Measurements from ENCODE around the gene NCKIPSD. TPM values are rescaled to one million over a fixed set of nuclear protein-coding genes. Genes with fewer than 3 reads are reported as not detected.

The NCKIPSD gene
- total RNA-seq, 1 donor from 2014 or later, result 18.3 TPM

- no peak overlapping the region for H3K4me3 ChIP-seq
- no peaks in the 10 kb centered on the region for H3K27me3 ChIP-seq
- TF ChIP-seq, protein P1, sequence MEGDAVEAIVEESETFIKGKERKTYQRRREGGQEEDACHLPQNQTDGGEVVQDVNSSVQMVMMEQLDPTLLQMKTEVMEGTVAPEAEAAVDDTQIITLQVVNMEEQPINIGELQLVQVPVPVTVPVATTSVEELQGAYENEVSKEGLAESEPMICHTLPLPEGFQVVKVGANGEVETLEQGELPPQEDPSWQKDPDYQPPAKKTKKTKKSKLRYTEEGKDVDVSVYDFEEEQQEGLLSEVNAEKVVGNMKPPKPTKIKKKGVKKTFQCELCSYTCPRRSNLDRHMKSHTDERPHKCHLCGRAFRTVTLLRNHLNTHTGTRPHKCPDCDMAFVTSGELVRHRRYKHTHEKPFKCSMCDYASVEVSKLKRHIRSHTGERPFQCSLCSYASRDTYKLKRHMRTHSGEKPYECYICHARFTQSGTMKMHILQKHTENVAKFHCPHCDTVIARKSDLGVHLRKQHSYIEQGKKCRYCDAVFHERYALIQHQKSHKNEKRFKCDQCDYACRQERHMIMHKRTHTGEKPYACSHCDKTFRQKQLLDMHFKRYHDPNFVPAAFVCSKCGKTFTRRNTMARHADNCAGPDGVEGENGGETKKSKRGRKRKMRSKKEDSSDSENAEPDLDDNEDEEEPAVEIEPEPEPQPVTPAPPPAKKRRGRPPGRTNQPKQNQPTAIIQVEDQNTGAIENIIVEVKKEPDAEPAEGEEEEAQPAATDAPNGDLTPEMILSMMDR (IDR thresholded peaks at IDR 0.05), result no peak
- ATAC-seq, result no peak
- H3K27ac ChIP-seq, result peak overlapping the region; percentile 4
- H3K4me1 ChIP-seq, result peaks cover 37% of the 10 kb centered on the region
- H3K36me3 ChIP-seq, result peaks cover 49% of the 10 kb centered on the region
- no peaks in the 10 kb centered on the region for H3K9me3 ChIP-seq
- no peak for DNase-seq
- intact Hi-C loops (cut with DNase I), result no loop called here
Measured at GRCh38 chr3:48708481-48708889, 22.8 kb upstream of the NCKIPSD start.

GRCh38 chr3:48707157-48707556, 21.4 kb upstream of the NCKIPSD start:
- Histone ChIP-seq H3K4me3 (no peak overlapping the region), H3K36me3 (peaks cover 42% of the 10 kb centered on the region), H3K27ac (peak overlapping the region; percentile 21), H3K4me1 (peaks cover 38% of the 10 kb centered on the region), H3K27me3 (no peaks in the 10 kb centered on the region), H3K9me3 (no peaks in the 10 kb centered on the region)
- TF ChIP-seq, protein P1 (IDR thresholded peaks at IDR 0.05), result no peak
- DNase-seq (no peak), ATAC-seq (no peak)
- intact Hi-C loops (cut with DNase I), result no loop called here

DNA sequence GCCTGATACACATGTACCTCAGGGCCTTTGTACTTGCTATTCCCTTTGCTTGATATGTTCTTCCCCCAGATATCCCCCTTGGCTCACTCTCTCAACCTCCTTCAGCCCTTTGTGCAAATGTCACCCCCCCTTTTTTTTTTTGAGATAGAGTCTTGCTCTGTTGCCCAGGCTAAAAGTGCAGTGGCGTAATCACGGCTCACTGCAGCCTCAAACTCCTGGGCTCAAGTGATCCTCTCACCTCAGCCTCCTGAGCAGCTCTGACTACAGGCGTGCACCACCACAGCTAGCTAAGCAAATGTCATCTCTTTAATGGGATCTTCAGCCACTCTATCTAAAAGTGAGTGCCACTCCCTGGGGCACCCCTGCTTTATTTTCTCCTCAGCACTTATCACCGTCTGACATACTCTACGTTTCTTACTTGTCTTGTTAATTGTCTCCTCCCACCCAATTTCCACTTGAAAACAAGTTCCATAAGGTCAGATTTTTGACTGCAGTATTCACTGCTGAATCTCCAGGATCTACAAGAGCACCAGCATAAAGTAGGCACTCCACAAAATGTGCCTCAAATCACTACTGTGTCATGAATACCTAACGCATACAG, 16.7 kb upstream of the NCKIPSD start:
- Histone ChIP-seq H3K36me3 (peaks cover 38% of the 10 kb centered on the region), H3K27ac (no peak overlapping the region), H3K27me3 (no peaks in the 10 kb centered on the region), H3K4me1 (peaks cover 12% of the 10 kb centered on the region), H3K9me3 (no peaks in the 10 kb centered on the region), H3K4me3 (no peak overlapping the region)
- TF ChIP-seq, protein P1 (IDR thresholded peaks at IDR 0.05), result no peak
- ATAC-seq (no peak), DNase-seq (no peak)
- intact Hi-C loops (cut with DNase I), result no loop called here

DNA sequence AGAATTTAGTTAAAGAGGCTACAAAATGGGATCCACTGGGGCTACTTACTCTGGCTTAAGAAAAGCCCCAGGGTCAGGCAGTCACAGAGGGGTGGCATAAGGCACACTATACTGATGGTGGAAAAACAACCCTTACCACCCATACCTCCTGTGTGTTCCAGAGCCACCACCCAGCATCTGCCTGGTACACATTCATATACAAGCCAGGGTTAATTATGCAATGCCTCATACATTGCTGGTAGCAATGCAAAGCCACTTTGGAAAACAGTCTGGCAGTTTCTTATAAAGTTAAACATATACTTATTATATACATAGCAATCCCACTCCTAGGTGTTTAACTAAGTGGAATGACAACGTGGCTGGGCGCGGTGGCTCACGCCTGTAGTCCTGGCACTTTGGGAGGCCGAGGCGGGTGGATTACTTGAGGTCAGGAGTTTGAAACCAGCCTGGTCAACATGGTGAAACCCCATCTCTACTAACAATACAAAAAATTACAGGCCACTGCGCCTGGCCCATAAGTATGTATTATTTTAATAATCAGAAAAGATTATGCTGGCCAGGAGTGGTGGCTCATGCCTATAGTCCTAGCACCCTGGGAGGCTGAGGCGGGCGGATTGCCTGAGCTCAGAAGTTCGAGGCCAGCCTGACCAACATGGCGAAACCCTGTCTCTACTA, 15.2 kb upstream of the NCKIPSD start:
- no peaks in the 10 kb centered on the region for H3K27me3 ChIP-seq
- intact Hi-C loops (cut with DNase I), result no loop called here
- DNase-seq (peak; percentile 26), ATAC-seq (no peak)
- H3K36me3 ChIP-seq, result peaks cover 30% of the 10 kb centered on the region
- no peak overlapping the region for H3K27ac ChIP-seq
- no peak overlapping the region for H3K4me3 ChIP-seq
- TF ChIP-seq, protein P1 (IDR thresholded peaks at IDR 0.05), result no peak
- no peaks in the 10 kb centered on the region for H3K9me3 ChIP-seq
- H3K4me1 ChIP-seq, result peaks cover 12% of the 10 kb centered on the region

DNA sequence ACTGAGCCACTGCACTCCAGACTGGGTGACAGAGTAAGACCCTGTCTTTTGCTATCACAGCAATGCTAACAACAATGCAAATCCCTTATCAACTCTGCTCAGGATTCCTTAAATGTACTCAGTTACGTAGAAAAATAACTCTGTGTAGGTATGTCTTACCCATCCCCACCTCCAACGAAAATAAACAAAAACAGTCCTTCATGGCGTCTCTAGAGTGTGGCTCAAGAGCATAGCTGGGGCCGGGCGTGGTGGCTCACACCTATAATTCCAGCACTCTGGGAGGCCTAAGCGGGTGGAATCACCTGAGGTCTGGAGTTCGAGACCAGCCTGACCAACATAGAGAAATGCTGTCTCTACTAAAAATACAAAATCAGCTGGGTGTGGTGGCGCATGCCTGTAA, 13.2 kb upstream of the NCKIPSD start:
- ATAC-seq (peak; percentile 25), DNase-seq (no peak)
- intact Hi-C loops (cut with DNase I), result no loop called here
- Histone ChIP-seq H3K9me3 (no peaks in the 10 kb centered on the region), H3K4me3 (no peak overlapping the region), H3K4me1 (peaks cover 15% of the 10 kb centered on the region), H3K27ac (no peak overlapping the region), H3K27me3 (no peaks in the 10 kb centered on the region), H3K36me3 (peaks cover 45% of the 10 kb centered on the region)
- TF ChIP-seq, protein P1 (IDR thresholded peaks at IDR 0.05), result no peak
